ENCODE data around the gene DUOX2. TPM values are rescaled to one million over a fixed set of nuclear protein-coding genes. Genes with fewer than 3 reads are reported as not detected.

The DUOX2 gene
- total RNA-seq, 1 donor from 2014 or later, result not detected

- no peak overlapping the region for H3K27ac Mint-ChIP-seq (ENCODE audit: unreplicated experiment)
- no peaks in the 10 kb centered on the region for H3K9me3 Mint-ChIP-seq (ENCODE audit: unreplicated experiment)
- H3K27me3 Mint-ChIP-seq (ENCODE audit: unreplicated experiment), result peaks cover 38% of the 10 kb centered on the region
- H3K4me3 Mint-ChIP-seq (ENCODE audit: unreplicated experiment), result no peak overlapping the region
- TF ChIP-seq, protein P1, sequence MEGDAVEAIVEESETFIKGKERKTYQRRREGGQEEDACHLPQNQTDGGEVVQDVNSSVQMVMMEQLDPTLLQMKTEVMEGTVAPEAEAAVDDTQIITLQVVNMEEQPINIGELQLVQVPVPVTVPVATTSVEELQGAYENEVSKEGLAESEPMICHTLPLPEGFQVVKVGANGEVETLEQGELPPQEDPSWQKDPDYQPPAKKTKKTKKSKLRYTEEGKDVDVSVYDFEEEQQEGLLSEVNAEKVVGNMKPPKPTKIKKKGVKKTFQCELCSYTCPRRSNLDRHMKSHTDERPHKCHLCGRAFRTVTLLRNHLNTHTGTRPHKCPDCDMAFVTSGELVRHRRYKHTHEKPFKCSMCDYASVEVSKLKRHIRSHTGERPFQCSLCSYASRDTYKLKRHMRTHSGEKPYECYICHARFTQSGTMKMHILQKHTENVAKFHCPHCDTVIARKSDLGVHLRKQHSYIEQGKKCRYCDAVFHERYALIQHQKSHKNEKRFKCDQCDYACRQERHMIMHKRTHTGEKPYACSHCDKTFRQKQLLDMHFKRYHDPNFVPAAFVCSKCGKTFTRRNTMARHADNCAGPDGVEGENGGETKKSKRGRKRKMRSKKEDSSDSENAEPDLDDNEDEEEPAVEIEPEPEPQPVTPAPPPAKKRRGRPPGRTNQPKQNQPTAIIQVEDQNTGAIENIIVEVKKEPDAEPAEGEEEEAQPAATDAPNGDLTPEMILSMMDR (IDR thresholded peaks at IDR 0.05), result no peak
- no peaks in the 10 kb centered on the region for H3K36me3 Mint-ChIP-seq (ENCODE audit: unreplicated experiment)
- H3K4me1 Mint-ChIP-seq (ENCODE audit: unreplicated experiment), result no peaks in the 10 kb centered on the region
- no peak for DNase-seq (ENCODE audit: extremely low spot score, unreplicated experiment)
These were observed 21.0 kb downstream of the DUOX2 start for GRCh38 chr15:45093013-45093412.

DNA sequence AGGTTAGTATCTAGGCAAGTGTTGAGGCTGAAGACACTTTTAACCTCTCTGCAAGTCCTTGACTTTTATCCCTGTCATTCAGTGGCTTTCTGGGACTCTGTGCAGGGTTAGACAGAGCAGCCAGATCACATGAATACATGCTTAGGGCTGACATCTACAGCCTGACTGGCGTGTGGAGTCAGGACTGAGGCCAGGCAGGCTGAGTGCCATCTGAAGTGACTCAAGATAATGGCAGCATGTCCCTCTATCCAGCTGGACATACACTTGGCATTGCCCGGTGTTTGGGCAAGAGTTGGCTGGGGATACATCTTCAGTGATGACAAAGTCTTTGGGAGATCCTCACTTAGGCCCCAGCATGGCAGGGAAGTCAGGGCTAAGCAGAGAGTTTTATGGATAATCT is 22.4 kb downstream of the DUOX2 start:
- H3K27ac Mint-ChIP-seq (ENCODE audit: unreplicated experiment), result no peak overlapping the region
- H3K36me3 Mint-ChIP-seq (ENCODE audit: unreplicated experiment), result no peaks in the 10 kb centered on the region
- no peak for DNase-seq (ENCODE audit: extremely low spot score, unreplicated experiment)
- H3K4me1 Mint-ChIP-seq (ENCODE audit: unreplicated experiment), result no peaks in the 10 kb centered on the region
- TF ChIP-seq, protein P1 (IDR thresholded peaks at IDR 0.05), result no peak
- no peak overlapping the region for H3K4me3 Mint-ChIP-seq (ENCODE audit: unreplicated experiment)
- no peaks in the 10 kb centered on the region for H3K9me3 Mint-ChIP-seq (ENCODE audit: unreplicated experiment)
- H3K27me3 Mint-ChIP-seq (ENCODE audit: unreplicated experiment), result peaks cover 47% of the 10 kb centered on the region

- H3K36me3 Mint-ChIP-seq (ENCODE audit: unreplicated experiment), result no peaks in the 10 kb centered on the region
- DNase-seq (ENCODE audit: extremely low spot score, unreplicated experiment), result no peak
- H3K9me3 Mint-ChIP-seq (ENCODE audit: unreplicated experiment), result no peaks in the 10 kb centered on the region
- TF ChIP-seq, protein P1 (IDR thresholded peaks at IDR 0.05), result no peak
- H3K4me1 Mint-ChIP-seq (ENCODE audit: unreplicated experiment), result no peaks in the 10 kb centered on the region
- H3K4me3 Mint-ChIP-seq (ENCODE audit: unreplicated experiment), result no peak overlapping the region
- peaks cover 47% of the 10 kb centered on the region for H3K27me3 Mint-ChIP-seq (ENCODE audit: unreplicated experiment)
- H3K27ac Mint-ChIP-seq (ENCODE audit: unreplicated experiment), result no peak overlapping the region
These were observed 22.8 kb downstream of the DUOX2 start for GRCh38 chr15:45091161-45091560.

- no peaks in the 10 kb centered on the region for H3K36me3 Mint-ChIP-seq (ENCODE audit: unreplicated experiment)
- no peak overlapping the region for H3K27ac Mint-ChIP-seq (ENCODE audit: unreplicated experiment)
- H3K9me3 Mint-ChIP-seq (ENCODE audit: unreplicated experiment), result no peaks in the 10 kb centered on the region
- no peaks in the 10 kb centered on the region for H3K4me1 Mint-ChIP-seq (ENCODE audit: unreplicated experiment)
- TF ChIP-seq, protein P1 (IDR thresholded peaks at IDR 0.05), result no peak
- H3K4me3 Mint-ChIP-seq (ENCODE audit: unreplicated experiment), result no peak overlapping the region
- no peak for DNase-seq (ENCODE audit: extremely low spot score, unreplicated experiment)
- peaks cover 53% of the 10 kb centered on the region for H3K27me3 Mint-ChIP-seq (ENCODE audit: unreplicated experiment)
These were observed 24.1 kb downstream of the DUOX2 start for GRCh38 chr15:45089712-45090373.

DNA sequence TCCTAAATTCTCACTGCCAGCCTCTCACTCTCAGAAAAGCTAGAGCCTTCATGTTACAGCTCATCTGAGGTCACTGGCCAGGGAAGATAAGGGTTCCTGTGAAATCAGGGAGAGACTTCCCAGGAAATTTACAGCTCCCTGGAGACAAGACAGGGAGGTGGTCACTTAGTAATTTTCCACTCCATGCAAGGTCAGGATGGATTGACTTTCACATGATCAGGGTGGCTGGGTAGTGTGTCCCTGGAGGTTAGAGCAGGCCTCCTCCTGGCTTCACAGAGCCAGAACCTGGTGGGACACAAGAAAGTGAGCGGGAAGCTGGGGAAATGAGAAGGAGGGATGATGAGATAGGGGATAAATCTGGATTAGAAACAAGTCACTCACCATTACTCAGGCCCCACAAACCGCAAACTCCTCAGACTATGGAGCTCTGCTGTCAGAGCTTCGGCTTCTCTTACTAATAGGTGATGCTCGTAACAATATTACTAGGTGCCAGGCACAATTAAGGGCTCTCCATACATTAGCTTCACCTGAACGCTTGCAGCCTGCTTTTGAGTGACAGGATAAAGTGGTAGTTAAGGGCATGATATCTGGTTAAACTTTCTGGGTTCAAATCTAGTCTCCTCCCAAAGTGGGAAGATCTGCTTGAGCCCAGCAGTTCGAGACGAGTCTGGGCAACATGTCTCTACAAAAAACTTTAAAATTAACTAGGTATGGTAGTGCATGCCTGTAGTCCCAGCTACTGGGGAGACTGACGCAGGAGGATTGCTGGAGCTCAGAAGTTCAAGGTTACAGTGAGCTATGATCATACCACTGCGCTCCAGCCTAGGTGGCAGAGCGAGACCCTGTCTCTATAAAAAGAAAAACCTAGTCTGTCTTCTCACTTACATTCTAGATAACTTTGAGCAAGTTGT is 24.9 kb downstream of the DUOX2 start:
- no peak for DNase-seq (ENCODE audit: extremely low spot score, unreplicated experiment)
- H3K36me3 Mint-ChIP-seq (ENCODE audit: unreplicated experiment), result no peaks in the 10 kb centered on the region
- peaks cover 61% of the 10 kb centered on the region for H3K27me3 Mint-ChIP-seq (ENCODE audit: unreplicated experiment)
- no peaks in the 10 kb centered on the region for H3K9me3 Mint-ChIP-seq (ENCODE audit: unreplicated experiment)
- TF ChIP-seq, protein P1 (IDR thresholded peaks at IDR 0.05), result no peak
- H3K27ac Mint-ChIP-seq (ENCODE audit: unreplicated experiment), result no peak overlapping the region
- no peaks in the 10 kb centered on the region for H3K4me1 Mint-ChIP-seq (ENCODE audit: unreplicated experiment)
- H3K4me3 Mint-ChIP-seq (ENCODE audit: unreplicated experiment), result no peak overlapping the region

All from osteocyte (in vitro differentiated cells).